ENCODE results near the gene COQ7. TPM values are rescaled to one million over a fixed set of nuclear protein-coding genes. Genes with fewer than 3 reads are reported as not detected.

Gene COQ7
- 10.9 and 15.0 TPM in 2 replicates for total RNA-seq (2012; rRNA removed)
- 9.4 and 13.6 TPM in 2 replicates for polyA plus RNA-seq (2012; rRNA removed)
- polyA plus RNA-seq (2012; cell fraction: cytosol; rRNA removed) = 9.4 and 10.0 TPM in 2 replicates
- polyA plus RNA-seq (2012; cell fraction: nucleus; rRNA removed; ENCODE audit: low replicate concordance) = 5.1 and 17.6 TPM in 2 replicates
- percentile 59 among the genes with signal in this experiment for Bru-seq, nascent RNA
- BruChase-seq, experiment 1, labeled RNA remaining after a 6-hour chase = percentile 73 among the genes with signal in this experiment
- BruChase-seq, experiment 2, labeled RNA remaining after a 2-hour chase = percentile 61 among the genes with signal in this experiment
- long read RNA-seq, partial matches to known transcripts = 1 of 8 reads
- long read RNA-seq, other reads (novel, unspliced or antisense) = 4 of 8 reads

- Histone ChIP-seq H3K4me2 (ENCODE audit: low read depth, low read length) (peak within 1 kb of the TSS; percentile 86), H3K9ac (ENCODE audit: low read depth, low read length) (peak within 1 kb of the TSS; percentile 68), H4K5ac (ENCODE audit: low read depth, low read length) (peak within 1 kb of the TSS; percentile 80), H2AK5ac (ENCODE audit: low read depth, low read length) (no peak within 1 kb of the TSS), H3K27me3 (ENCODE audit: control insufficient read depth, insufficient read depth, low read length) (no peaks in the 10 kb centered on the region), H3K79me1 (ENCODE audit: low read depth in 1 of 2, low read length in 2 of 2) (peaks cover 0 to 11% of the 10 kb centered on the region in 2 experiments; a peak in 1 of 4 replicates), H3K9me1 (ENCODE audit: insufficient read depth, low read length) (no peaks in the 10 kb centered on the region), H3K18ac (ENCODE audit: low read depth, low read length) (no peak within 1 kb of the TSS; the same call in 1 of the 2 replicates), H3K4ac (ENCODE audit: low read depth, low read length) (peak within 1 kb of the TSS; percentile 80), H4K91ac (ENCODE audit: insufficient read depth, low read depth, low read length) (peak within 1 kb of the TSS; percentile 70), H2BK20ac (ENCODE audit: low read depth, low read length) (no peak within 1 kb of the TSS), H2BK120ac (ENCODE audit: low read depth, low read length) (peak within 1 kb of the TSS; percentile 83; the same call in 1 of the 2 replicates), H3K4me1 (ENCODE audit: control insufficient read depth, insufficient read depth, low read length) (no peaks in the 10 kb centered on the region), H3K4me3 (ENCODE audit: insufficient read depth, low read depth, low read length) (peak within 1 kb of the TSS; percentile 64), H3K56ac (ENCODE audit: extremely low read depth, insufficient read depth, low read length) (peak within 1 kb of the TSS; percentile 57), H3K23ac (ENCODE audit: low read depth, low read length) (0 out of 2 replicates have a peak within 1 kb of the TSS, but pooled peaks have one; percentile 28), H2AFZ (replicated peaks; ENCODE audit: low read length, poor library complexity) (peak within 1 kb of the TSS; percentile 99), H4K8ac (ENCODE audit: low read depth in 2 of 2, low read length in 2 of 2) (peak within 1 kb of the TSS; percentile 84 to 95), H3K14ac (replicated peaks; ENCODE audit: low read depth, low read length) (peak within 1 kb of the TSS; percentile 96), H3K27ac (ENCODE audit: insufficient read depth, low read length) (peak within 1 kb of the TSS; percentile 87), H2BK5ac (ENCODE audit: low read depth, low read length, poor library complexity, severe bottlenecking) (peak within 1 kb of the TSS; percentile 94), H3K9me3 (ENCODE audit: control insufficient read depth, insufficient read depth, low read length) (no peaks in the 10 kb centered on the region), H4K20me1 (ENCODE audit: insufficient read depth, low read length) (no peaks in the 10 kb centered on the region), H3K36me3 (ENCODE audit: control insufficient read depth, insufficient read depth, low read length) (no peaks in the 10 kb centered on the region; the same call in 1 of the 2 replicates), H2AK9ac (replicated peaks; ENCODE audit: low read depth, low read length, poor library complexity) (peak within 1 kb of the TSS; percentile 89), H2BK15ac (ENCODE audit: low read depth, low read length) (no peak within 1 kb of the TSS)
- CTCF ChIA-PET = interaction anchor here (0.5 to 1.4 kb wide), 4 partner anchors 14 to 311 kb away, joined by 3 to 6 read pairs (median 4); partner anchors contain the start of gene TMC7
- POLR2A ChIA-PET (ENCODE audit: unreplicated experiment) = no interaction called here
- DNase-seq (peak; percentile 100), ATAC-seq (ENCODE audit: low read depth) (peak; percentile 98)
- in situ Hi-C loops (cut with MboI; ENCODE audit: low sequenced_read_pairs) = no loop called here
- dilution Hi-C loops (cut with HindIII; ENCODE audit: low sequenced_read_pairs, unreplicated experiment) = no loop called here
- BruUV-seq (replicated peaks) = no TSS peak
- intact Hi-C loops (cut with micrococcal nuclease) = loop anchor here (1.0 to 10.0 kb wide), 3 partner anchors 70 to 263 kb away; partner anchors contain the start of genes ARL6IP1 and TMC7
- WGBS, 2 experiments (ENCODE audit: extremely low coverage in 2 of 2, insufficient read length in 1 of 2) = 0% methylated on average over 32 of the region's 68 CpGs; no CpG with 5 or more reads in 1 of the 2 experiments
- no peak for TF ChIP-seq RAD21 (IDR thresholded peaks at IDR 0.05; ENCODE audit: low read length)
- TF ChIP-seq MAFK (IDR thresholded peaks at IDR 0.05; ENCODE audit: low read depth, low read length) = peak; percentile 21; the same call in 1 of the 2 replicates
- TF ChIP-seq NFE2L2 (IDR thresholded peaks at IDR 0.05; ENCODE audit: low read depth, low read length) = no peak
- TF ChIP-seq RCOR1 (IDR thresholded peaks at IDR 0.05; ENCODE audit: insufficient replicate concordance, low read length) = peak; percentile 97
- peak; percentile 80; the same call in 1 of the 2 replicates for TF ChIP-seq MAZ (IDR thresholded peaks at IDR 0.05; ENCODE audit: borderline replicate concordance, low read depth, low read length)
- peak; percentile 81; the same call in 1 of the 2 replicates for TF ChIP-seq MXI1 (IDR thresholded peaks at IDR 0.05; ENCODE audit: borderline replicate concordance, low read depth, low read length)
- TF ChIP-seq RFX5 (IDR thresholded peaks at IDR 0.05; ENCODE audit: low read depth, low read length) = no peak
- peak; percentile 74 for TF ChIP-seq USF2 (IDR thresholded peaks at IDR 0.05; ENCODE audit: low read depth, low read length)
- no peak for TF ChIP-seq CHD1 (IDR thresholded peaks at IDR 0.05; ENCODE audit: low read depth, low read length)
- peak; percentile 73; the same call in 1 of the 2 replicates for TF ChIP-seq POLR2A (IDR thresholded peaks at IDR 0.05; ENCODE audit: low read depth, low read length)
- TF ChIP-seq CEBPB (IDR thresholded peaks at IDR 0.05; ENCODE audit: low read depth, low read length) = peak; percentile 98
- no peak; the same call in 1 of the 2 replicates for TF ChIP-seq FOS (IDR thresholded peaks at IDR 0.05; ENCODE audit: low read depth, low read length)
- no peak for TF ChIP-seq SMC3 (IDR thresholded peaks at IDR 0.05; ENCODE audit: low read depth, low read length)
Measured at GRCh38 chr16:19067349-19068236, at the start of gene COQ7. Gene COQ7, plus strand, starts transcription at chr16:19067614. Its CDS starts 51 bp downstream, at chr16:19067665.
